ENCODE results near the gene TMEM69.
"Not testable (repeated sequence)": the region's sequence is repeated elsewhere in the genome, so short reads cannot be mapped to it uniquely, and the experiment has no call there.

The TMEM69 gene, protein sequence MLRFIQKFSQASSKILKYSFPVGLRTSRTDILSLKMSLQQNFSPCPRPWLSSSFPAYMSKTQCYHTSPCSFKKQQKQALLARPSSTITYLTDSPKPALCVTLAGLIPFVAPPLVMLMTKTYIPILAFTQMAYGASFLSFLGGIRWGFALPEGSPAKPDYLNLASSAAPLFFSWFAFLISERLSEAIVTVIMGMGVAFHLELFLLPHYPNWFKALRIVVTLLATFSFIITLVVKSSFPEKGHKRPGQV

GRCh38 chr1:45687754-45688740, at the start of gene TMEM69:
TMEM69 (plus strand) TSS chr1:45688181; CDS start chr1:45691069, 2,888 bp downstream.
- peak; percentile 65 to 67 for DNase-seq

- DNase-seq: no peak
These were observed 47.7 kb upstream of the TMEM69 start for GRCh38 chr1:45640293-45640692.

DNA sequence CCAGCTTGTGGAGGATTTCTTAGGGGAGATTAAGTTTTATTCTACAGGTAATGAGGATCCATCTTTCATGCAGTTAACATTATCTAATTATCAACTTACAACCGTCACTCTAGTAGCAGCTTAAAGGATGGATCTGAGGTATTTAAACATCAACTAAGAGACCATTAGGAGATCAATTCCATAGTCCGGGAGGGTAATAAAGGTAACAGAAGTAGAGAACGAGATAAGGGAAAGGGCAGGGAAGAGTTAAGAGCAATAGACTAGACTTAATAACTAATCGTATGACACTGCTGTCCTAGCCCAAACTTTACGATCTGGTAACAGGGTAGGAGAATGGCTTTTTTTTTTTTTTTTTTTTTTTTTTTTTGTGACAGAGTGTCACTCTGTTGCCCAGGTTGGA, 44.7 kb upstream of the TMEM69 start:
- DNase-seq: no peak

- DNase-seq: no peak
These were observed 44.0 kb upstream of the TMEM69 start for GRCh38 chr1:45643978-45644377.

DNA sequence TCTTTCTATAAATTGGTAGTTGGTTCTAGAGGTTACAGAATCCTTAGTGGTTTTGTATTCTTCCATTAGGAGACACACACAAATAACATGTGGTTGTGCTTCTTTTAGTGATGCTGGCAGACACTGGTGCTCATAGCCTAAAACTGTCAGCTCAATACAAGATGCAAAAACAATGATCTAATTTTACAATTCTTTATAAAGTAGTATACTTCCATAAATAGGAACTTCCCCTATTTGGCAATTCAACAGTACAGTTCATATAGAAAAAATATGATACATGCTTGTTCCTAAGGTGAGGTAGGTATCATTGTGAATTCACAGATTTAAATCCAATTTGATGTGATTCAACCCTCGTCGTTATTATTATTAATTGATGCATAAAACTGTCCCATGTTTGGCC, 43.3 kb upstream of the TMEM69 start:
- no peak for DNase-seq

DNA sequence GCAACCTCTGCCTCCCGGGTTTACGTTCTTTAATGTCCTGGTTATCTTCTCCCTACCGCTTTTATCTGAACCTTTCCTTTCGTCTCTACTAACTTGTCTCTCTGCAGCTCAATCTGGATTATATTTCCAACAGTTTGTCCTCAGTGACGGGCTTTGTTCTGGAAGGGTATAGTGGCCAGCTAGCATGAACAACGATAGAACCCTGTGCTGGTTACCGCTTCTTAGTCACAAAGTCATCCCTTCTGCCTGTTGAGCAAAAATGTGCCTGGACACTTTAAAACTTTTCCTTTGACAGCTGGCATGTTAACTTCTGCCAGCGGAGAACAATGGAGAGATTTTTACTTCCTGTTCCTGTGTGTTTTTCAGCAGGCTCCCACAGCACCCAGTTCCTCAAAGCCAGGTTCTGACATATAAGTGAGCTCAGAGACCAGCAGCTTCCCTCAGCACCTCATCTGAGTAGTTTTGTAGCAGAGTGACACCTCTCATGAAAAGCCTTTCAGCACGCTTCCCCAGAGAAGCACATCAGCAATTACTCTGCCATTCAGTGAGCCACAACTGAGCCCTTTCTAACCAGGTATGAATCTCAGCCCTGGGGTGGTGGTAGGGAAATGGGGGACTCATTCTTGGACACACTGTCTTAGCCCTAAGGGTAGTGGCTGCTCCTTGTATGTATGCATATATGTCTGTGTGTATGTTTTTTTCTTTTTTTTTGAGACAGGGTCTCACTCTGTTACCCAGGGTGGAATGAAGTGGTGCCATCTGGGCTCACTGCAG, 40.5 kb upstream of the TMEM69 start:
- DNase-seq: no peak

DNA sequence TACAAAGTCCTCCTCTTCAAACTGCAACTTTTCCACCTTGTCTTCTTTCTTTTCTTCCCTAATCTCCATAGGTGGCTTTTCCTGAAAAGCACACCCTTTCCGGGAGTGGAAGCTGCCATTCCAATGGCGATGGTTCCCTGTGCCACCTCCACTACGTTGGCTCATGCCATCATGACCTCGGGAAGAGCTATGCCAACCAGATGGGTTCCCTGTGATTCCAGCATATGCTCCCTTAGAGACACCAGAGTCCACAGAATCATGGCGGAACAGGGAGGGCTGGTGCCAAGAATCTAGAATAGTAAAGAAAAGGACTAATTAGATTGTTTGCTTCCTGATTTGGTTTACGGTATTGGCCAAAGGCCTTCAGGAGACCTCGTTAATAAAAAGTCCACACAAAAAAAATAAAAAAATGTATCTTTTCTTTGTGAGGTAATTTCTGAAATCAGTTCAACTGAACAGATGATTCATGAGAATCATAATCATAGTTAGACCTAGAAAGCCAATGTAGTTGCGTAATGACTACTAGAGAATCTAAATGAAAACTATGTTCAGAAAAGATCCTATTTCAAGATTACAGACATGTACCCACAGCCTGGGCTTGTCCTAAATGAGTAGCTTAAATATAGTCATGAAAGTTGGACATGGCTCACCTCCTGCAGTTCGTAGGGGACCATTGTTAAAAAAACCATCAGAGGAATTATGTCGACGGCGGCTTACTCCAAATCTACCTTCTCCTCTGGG, 33.3 kb upstream of the TMEM69 start:
- no peak for DNase-seq

GRCh38 chr1:45656573-45657226, 31.3 kb upstream of the TMEM69 start:
- DNase-seq: no peak

DNA sequence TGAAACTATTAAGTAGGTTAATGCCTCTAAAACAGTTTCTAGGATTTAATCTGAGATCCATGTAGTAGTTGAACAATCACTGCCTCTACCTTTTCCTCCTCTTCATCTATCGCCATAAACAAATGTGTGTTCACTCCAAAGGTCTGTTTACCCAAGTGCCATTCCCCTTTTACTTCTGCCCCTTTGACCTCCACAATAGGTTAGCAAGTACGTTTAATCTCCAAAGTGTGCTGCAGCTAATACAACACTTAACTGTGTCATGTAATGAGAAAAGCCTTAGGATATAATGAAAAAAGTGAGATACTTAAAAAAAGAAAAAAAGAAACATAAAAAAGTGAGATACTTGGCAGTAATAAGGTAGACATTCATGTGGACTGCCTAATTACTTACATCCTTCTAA, 29.8 kb upstream of the TMEM69 start:
- DNase-seq: no peak

GRCh38 chr1:45659222-45659621, 28.8 kb upstream of the TMEM69 start:
- DNase-seq: no peak

DNA sequence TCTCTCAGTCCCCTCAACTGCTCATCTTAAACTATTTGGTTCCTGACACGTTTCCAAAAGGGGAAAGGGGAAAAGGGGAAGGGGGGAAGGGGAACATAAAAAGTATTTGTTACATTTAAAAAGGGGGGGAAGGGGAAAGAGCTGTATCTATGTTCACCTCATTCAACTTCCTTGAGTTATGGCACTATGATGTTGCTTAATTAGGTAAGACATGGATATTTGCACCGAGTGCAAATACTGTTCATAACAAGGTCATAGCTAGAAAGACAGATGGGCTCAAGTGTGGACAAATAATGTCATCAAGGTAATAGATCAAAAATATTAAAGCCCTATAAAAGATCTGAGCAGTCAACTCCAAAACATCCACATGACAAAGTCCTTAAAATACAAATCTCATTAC, 27.6 kb upstream of the TMEM69 start:
- DNase-seq: no peak

GRCh38 chr1:45666836-45667235, 21.1 kb upstream of the TMEM69 start:
- no peak for DNase-seq

GRCh38 chr1:45667321-45668111, 20.5 kb upstream of the TMEM69 start:
- DNase-seq: no peak

GRCh38 chr1:45668526-45668925, 19.5 kb upstream of the TMEM69 start:
- no peak for DNase-seq

- no peak for DNase-seq
These were observed 18.6 kb upstream of the TMEM69 start for GRCh38 chr1:45669379-45669778.

GRCh38 chr1:45669859-45670655, 17.9 kb upstream of the TMEM69 start:
- DNase-seq: no peak

- DNase-seq: no peak
These were observed 14.0 kb upstream of the TMEM69 start for GRCh38 chr1:45673956-45674355.

- DNase-seq: no peak
These were observed 13.5 kb upstream of the TMEM69 start for GRCh38 chr1:45674478-45674877.

DNA sequence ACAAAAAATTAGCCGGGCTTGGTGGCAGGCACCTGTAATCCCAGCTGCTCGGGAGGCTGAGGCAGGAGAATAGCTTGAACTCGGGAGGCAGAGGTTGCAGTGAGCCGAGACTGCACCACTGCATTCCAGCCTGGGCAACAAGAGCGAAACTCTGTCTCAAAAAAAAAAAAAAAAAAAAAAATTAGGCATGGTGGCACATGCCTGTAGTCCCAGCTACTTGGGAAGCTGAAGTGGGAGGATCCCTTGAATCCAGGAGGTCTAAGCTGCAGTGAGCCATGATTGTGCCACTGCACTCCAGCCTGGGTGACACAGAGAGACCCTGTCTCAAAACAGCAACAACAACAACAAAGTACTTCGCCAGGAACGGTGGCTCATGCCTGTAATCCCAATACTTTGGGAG, 11.4 kb upstream of the TMEM69 start:
- DNase-seq: not testable (repeated sequence)

DNA sequence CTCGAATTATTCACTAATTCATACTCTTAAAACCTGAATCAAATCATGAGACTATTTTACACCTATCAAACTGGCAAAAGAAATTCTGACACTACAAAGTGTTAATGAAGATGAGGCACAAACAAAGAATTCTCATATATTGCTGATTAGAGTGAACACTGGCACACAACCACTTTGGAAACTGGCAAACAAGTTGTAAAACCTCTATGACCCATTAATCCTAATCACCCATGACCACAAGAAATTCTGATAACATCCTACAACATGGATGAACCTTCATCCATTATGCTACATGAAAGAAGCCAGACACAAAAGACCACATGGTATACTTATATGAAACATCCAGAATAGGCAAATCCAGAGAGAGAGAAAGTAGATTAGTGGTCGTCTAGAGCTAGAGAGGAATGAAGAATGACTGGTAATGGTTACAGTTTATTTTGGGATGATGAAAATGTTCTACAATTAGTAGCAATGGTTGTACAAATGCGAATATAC, 10.2 kb upstream of the TMEM69 start:
- no peak for DNase-seq
